C4-2B (cell line): ENCODE measurements around the gene SPTLC3.

Experiments
- H3K27ac ChIP-seq: fragments of 450-650 bp; 2 replicates; pipeline ENCODE4 v1.5.1; 2017
- CTCF ChIP-seq: fragments of 450-650 bp; conservative IDR thresholded peaks from 2 replicates; pipeline ENCODE4 v1.5.1; 2017; ENCODE audit warnings: mild to moderate bottlenecking
- ZFX ChIP-seq: fragments of 450-650 bp; IDR thresholded peaks from 2 replicates; pipeline ENCODE4 v1.6.1; 2017

The SPTLC3 gene

GRCh38 chr20:13140201-13140600 is 131.4 kb downstream of the SPTLC3 start:
- H3K27ac ChIP-seq, result no peak overlapping the region
- TF ChIP-seq CTCF, result no peak
- no peak for TF ChIP-seq ZFX

- no peak for TF ChIP-seq ZFX
- no peak for TF ChIP-seq CTCF
- no peak overlapping the region for H3K27ac ChIP-seq
These were observed 132.0 kb downstream of the SPTLC3 start for GRCh38 chr20:13140775-13141174.

- no peak overlapping the region for H3K27ac ChIP-seq
These were observed 132.8 kb downstream of the SPTLC3 start for GRCh38 chr20:13141546-13141945.

GRCh38 chr20:13142143-13142542 is 133.4 kb downstream of the SPTLC3 start:
- no peak overlapping the region for H3K27ac ChIP-seq
- TF ChIP-seq CTCF (no peak), ZFX (no peak)

More at GRCh38 chr20:13141546-13141945, 132.8 kb downstream of the SPTLC3 start:
- no peak for TF ChIP-seq CTCF
- TF ChIP-seq ZFX, result no peak

GRCh38 chr20:13147071-13147963 is 138.5 kb downstream of the SPTLC3 start:
- no peak for TF ChIP-seq CTCF
- TF ChIP-seq ZFX, result no peak
- H3K27ac ChIP-seq, result no peak overlapping the region

- no peak for TF ChIP-seq ZFX
- no peak for TF ChIP-seq CTCF
- no peak overlapping the region for H3K27ac ChIP-seq
These were observed 139.2 kb downstream of the SPTLC3 start for GRCh38 chr20:13147971-13148370.

- no peak for TF ChIP-seq CTCF
- H3K27ac ChIP-seq, result no peak overlapping the region
These were observed 139.6 kb downstream of the SPTLC3 start for GRCh38 chr20:13148402-13148801.
